ENCODE data around the gene C21orf58. TPM values are rescaled to one million over a fixed set of nuclear protein-coding genes. Genes with fewer than 3 reads are reported as not detected.
A peak's percentile ranks its signal among the peaks of the same experiment; 100 is the strongest.

The C21orf58 gene
- total RNA-seq, 1 experiment from 2014 or later: 4.4 TPM

GRCh38 chr21:46297338-46298271, 26.1 kb downstream of the C21orf58 start:
- no peak for DNase-seq (ENCODE audit: extremely low read depth, low read depth)

DNA sequence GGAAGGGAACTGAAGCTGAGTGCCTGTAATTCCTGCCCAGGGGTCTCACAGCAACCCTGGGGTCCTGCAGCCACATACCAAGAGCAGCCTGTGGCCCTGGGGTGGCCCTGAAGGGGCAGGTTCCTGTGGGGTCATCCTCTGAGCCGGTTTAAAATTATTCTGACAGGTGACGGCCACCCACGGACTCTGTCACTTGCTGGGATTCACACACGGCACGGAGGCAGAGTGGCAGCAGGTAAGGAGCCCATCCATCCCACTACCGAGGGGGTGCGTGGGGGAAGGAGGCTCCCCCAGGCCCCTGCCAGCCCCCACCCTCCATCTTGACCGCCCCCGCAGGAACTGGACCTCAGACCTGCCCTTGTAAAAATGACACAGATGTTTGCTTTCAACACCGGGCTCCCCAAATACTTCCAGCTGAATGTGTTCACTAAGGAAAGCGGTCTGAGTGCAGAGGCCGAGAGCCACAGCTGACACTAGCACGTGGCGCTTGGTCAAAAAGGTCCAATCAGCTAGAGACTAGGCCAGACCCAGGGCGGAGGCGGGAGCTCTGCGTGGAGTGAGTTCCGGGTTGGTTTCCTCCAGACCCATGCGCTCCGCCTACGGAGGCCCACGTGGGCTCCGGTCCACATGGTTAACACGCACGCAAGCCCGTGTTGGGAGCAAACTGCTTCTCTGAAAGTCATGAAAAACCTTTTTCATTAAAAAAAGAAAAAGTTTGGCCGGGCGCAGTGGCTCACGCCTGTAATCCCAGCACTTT, 27.5 kb downstream of the C21orf58 start:
- no peak for DNase-seq (ENCODE audit: extremely low read depth, low read depth)

GRCh38 chr21:46295177-46295770, 28.4 kb downstream of the C21orf58 start:
- no peak for DNase-seq (ENCODE audit: extremely low read depth, low read depth)

DNA sequence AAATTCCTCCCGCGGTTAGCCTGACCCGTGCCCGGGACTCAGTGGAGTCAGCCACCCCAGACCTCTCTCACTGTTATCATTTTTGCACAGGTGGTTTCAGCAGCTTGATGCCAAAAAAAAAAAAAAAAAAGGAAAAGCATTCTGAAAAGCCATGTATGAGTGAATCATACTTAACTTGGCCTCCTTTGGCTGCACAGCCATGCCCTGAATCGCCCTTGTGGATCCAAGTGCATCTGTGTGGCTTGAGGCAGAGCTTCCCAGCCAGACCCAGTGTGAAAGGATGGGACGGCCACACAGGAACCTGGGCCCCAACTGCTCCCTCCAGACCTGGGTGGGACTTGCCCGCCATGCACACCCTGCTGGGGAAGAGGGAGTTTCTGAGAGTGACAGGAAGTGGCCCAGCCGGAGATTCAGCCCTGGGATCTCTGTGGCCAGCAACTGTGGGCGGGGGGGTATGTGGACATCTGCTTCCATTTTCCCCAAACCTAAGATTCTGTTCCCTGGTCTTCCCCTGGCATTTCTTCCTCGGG, 29.0 kb downstream of the C21orf58 start:
- DNase-seq (ENCODE audit: extremely low read depth, low read depth): no peak

DNA sequence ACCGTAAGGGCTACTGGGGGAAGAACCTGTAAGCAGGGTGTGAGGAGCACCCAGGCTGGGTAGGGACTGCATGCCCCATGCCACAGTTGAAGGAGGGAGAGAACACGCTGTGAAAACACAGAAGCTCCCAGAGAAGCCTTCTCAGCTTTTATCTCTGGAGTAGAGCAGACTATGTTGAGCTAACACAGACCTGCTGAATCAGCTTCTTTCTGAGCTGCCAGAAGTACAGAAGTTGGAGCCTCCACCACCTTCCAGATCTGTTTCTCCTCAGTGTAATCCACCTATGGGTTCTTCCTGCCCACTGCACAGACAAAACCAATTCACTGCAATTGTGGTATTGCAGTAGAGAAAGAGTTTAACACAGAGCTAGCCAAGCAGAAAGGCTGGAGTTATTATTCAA, 32.1 kb downstream of the C21orf58 start:
- DNase-seq (ENCODE audit: extremely low read depth, low read depth): no peak

DNA sequence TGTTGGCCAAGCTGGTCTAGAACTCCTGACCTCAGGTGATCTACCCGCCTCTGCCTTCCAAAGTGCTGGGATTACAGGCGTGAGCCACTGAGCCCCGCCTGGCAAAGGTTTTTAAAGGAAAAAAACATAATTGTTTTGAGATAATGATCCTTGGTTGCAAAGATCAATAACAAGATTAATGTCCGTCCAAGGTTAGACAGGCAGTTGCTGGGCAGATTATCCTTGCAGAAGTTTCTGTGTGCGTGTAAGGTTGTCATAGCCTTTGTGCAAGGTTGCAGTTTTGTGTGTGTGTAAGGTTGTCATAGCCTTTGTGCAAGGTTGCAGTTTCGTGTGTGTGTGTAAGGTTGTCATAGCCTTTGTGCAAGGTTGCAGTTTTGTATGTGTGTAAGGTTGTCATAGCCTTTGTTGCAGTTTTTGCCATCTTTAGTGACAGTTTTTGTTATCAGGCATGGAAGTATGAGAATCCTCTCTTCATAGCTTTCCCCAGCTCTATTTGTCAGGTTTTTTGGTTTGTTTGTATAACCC, 34.0 kb downstream of the C21orf58 start:
- no peak for DNase-seq (ENCODE audit: extremely low read depth, low read depth)

GRCh38 chr21:46287541-46287940, 36.1 kb downstream of the C21orf58 start:
- no peak for DNase-seq (ENCODE audit: extremely low read depth, low read depth)

DNA sequence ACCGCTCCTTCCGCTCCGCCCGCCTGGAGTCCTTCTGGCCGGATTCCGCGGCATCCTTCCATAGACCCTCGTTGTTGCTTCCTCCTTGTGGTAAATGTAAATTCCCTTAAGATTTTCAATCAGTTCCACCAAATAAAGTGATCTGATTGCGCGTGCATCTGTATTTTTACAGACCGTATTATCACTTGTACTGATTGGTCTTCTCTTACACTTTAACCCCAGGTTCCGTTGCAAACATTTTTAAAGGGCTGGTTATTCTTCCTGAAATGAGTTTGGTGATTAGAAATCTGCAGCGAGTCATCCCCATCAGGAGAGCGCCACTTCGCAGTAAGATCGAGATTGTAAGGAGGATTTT, 37.0 kb downstream of the C21orf58 start:
- DNase-seq (ENCODE audit: extremely low read depth, low read depth): no peak

DNA sequence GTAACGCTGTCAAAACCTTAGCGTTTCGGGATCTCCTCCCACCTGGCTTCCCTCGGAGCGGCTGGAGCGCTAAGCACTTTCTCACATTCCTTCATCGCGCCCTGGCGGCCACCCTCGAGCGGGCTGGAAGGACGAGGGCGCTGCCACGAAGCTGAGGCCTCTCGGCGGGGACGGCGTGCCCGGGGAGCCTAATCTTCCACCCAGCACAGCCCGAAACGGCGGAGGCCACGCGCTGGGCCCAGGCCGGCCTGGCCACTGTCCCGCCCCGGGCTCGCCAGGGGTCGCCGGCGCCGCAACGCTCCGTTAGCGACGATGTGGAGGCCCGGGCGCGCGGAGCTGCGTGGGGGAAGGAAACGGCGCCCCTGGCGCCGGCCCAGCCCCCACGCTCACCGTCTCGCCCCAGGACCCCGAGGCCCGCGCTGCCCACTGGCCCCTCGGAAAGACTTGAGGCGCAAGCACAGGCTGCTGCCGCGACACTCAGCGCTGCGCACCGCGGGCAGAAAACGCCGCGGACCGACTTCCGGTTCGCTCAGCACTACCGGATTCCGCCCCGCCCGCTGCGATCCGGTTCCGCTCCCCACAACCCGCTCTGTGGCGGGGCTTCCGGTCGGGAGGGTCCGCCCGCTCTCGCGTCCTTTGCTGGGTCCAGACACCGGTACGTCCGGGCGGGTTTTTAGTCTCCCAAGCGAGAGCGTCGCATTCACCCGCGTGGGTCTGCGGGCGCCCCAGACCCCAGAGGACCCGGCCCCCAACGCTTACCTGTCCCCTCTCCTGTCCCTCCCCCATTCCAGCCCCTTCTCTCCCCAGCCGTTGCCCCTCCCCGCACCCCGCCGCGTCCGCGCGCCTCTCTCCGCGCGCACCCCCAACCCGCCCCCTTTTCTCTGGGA, 37.7 kb downstream of the C21orf58 start, which contains the start of gene YBEY:
Gene YBEY, plus strand, starts transcription at position 582 of the 887 bp plus-strand sequence. CDS start 572 bp downstream, outside the sequence.
- peak; percentile 75 for DNase-seq (ENCODE audit: extremely low read depth, low read depth)

GRCh38 chr21:46285206-46285661, 38.4 kb downstream of the C21orf58 start, which contains the start of gene MCM3AP:
Gene MCM3AP, minus strand, starts transcription at chr21:46285611. Its CDS starts 325 bp downstream, at chr21:46285286.
- DNase-seq (ENCODE audit: extremely low read depth, low read depth): no peak

GRCh38 chr21:46284733-46285132, 38.9 kb downstream of the C21orf58 start:
- no peak for DNase-seq (ENCODE audit: extremely low read depth, low read depth)

- DNase-seq (ENCODE audit: extremely low read depth, low read depth): no peak
Observed at GRCh38 chr21:46284077-46284644, 39.5 kb downstream of the C21orf58 start.

DNA sequence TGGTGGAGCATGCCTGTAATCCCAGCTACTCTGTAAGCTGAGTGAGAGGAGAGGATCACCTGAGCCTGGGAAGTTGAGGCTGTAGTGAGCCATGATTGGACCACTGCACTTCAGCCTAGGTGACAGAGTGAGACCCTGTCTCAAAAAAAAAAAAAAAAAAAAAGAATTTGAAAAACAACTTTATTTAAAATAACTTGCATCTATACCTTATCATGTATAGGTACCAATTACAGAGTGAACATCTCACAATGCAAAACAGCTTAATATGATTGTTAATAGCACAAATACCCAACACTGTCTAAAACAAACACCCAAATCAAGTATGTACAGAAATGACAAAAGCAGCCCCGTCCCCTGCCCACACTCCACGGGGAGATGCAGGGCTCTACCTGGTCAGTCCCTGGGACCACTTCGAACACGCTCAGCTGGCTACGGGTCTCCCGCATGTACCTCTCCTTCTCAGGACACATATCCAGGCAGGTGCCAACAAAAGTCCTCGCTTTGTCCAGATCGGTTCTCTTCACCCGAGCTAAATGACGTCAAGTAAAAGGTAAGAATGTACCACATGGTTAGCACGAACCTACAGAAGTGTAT, 48.8 kb downstream of the C21orf58 start:
- no peak for DNase-seq (ENCODE audit: extremely low read depth, low read depth)

DNA sequence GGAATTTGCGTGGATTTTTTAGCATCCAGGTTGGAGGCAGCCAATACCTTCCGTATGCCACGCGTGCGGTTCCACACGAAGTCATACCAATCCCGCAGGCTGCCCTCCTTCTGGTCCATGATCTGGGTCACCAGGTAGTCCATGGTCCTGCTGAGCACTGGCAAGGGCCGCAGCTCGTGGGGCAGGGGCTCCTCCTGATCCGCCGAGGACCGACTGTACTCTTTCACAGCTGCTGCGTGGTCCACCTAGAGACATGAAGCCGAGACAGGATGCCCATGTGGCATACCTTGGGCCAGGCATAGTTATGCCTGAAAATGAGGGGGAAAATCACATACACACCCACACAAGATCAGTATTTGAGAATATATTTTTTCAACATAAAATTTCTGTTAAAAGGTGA, 50.3 kb downstream of the C21orf58 start:
- no peak for DNase-seq (ENCODE audit: extremely low read depth, low read depth)

GRCh38 chr21:46269466-46269865, 54.2 kb downstream of the C21orf58 start:
- no peak for DNase-seq (ENCODE audit: extremely low read depth, low read depth)

DNA sequence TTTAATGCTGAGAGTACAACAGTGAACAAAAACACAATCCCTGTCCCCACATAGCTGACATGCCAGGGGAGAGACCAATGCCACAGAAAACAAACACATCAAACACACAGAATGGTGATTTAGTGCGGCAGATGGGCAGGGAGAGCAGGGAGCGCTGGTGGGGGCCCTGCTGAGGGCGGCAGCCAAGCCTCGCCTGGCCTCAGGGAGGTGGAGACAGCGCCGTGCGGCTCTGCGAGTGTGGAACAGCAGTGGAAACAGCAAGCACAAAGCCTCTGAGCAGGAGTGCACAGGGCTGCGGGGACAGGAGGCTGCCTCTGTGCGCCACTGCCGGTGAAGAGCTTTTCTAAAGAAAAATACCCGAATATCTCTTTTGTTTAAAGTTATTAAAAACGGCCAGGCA, 55.3 kb downstream of the C21orf58 start:
- DNase-seq (ENCODE audit: extremely low read depth, low read depth): no peak

DNA sequence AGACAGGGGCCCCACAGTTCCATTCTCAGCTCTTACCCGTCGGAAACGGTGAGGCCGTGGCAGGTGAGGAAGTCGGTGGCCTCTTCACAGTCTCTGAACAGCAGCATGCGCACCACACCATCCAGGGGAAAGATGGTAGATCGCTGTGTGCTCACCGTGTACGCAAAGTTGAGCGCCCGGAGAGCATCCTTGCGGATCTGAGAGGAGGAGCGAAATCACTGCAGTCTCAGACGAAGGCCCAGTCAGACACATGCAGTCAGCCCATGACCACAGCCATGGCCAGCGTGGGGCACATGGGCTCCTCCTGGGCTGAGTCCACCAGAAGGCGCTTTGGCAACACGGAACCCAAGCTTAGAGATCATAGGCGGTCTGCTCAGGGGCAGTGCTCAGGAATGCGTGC, 56.7 kb downstream of the C21orf58 start:
- no peak for DNase-seq (ENCODE audit: extremely low read depth, low read depth)

DNA sequence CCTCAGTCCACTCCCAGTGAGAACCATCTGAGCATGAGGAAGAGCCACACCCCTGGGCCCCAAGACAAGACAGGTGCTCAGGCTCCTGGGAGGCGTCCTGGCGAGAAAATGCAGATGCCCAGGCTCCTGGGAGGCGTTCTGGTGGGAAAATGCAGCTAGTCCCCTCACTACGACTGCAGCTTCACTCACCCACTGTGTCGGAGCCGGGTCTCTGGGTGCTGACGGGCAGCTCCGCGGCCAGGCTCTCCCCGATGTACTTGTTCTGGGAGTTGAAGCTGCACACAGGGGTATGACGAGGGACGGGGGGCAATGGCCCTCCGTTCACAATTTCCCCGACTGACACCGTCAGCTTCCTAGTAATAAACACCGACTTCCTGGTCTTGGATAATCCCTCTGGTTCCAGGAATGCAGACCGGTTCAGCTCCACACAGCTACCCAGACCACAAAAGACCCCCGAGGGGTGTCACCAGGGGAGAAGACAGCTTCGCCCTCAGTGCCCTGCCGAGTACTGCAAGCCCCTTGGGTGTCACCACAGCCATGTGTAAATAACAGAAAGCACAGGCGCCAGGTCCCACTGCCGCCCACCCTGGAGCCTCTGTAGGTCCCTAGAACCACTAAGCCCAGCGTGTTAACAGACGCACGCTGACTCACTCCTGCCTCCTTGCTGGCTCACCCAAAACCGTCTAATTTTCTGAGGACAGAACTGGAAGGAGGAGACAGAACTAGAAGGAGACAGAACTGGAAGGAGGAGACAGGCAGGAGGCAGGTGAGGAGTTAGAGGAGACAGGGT, 57.7 kb downstream of the C21orf58 start:
- DNase-seq (ENCODE audit: extremely low read depth, low read depth): no peak
